Mucosa of descending colon (tissue), 3 donors: ENCODE measurements around the gene C7orf57. TPM values are rescaled to one million over a fixed set of nuclear protein-coding genes. Genes with fewer than 3 reads are reported as not detected.

Experiments
- ATAC-seq: fragments of 200-7000 bp; cut with Tn5 transposase; one replicate; pipeline ENCODE4 v1.9.1; 2020; ENCODE audit warnings: mild to moderate bottlenecking, moderate library complexity
- DNase-seq, 3 donors: peaks; one replicate each; pipeline ENCODE4 v3.0.0-alpha.2; 2020
- H3K36me3 ChIP-seq: fragments of 200-600 bp; one replicate; pipeline ENCODE4 v1.8.0; 2021; ENCODE audit warnings: low read depth, mild to moderate bottlenecking
- H3K4me1 ChIP-seq: fragments of 200-600 bp; one replicate; pipeline ENCODE4 v1.8.0; 2021; ENCODE audit warnings: low read depth, mild to moderate bottlenecking
- H3K4me3 ChIP-seq: fragments of 200-600 bp; one replicate; pipeline ENCODE4 v1.8.0; 2021; ENCODE audit warnings: mild to moderate bottlenecking
- H3K9me3 ChIP-seq: fragments of 200-600 bp; one replicate; pipeline ENCODE4 v1.8.0; 2021; ENCODE audit warnings: mild to moderate bottlenecking
- intact Hi-C, 2 donors: fragments of 100-400 bp; cut with DNase I in 1 of 2; cut with micrococcal nuclease in 1 of 2; formaldehyde crosslinking; loops; one replicate each; pipeline versions ENCODE4 v1.11.0 to v1.11.1; 2022; cut with DNase I, micrococcal nuclease
- total RNA-seq, 3 donors: library from RNA; stranded (reverse); fragmentation: NEBNext Ultra II Directional in 2 of 3; extraction: Animal tissue kit (Norgen Biotek cat#: 25700) in 2 of 3; gene quantifications; one replicate each; pipeline versions ENCODE4 v1.2.1 to v1.2.4, GENCODE V29; 2021 to 2023
- TF ChIP-seq, protein P1 (sequence below): fragments of 200-600 bp; IDR thresholded peaks from one replicate; pipeline ENCODE4 v1.8.0; 2022; ENCODE audit warnings: antibody characterized with exemption, mild to moderate bottlenecking
- donor health status: DM: no; HTN: no; CAD: no; lungs with moderate emphysema.
- donor health status: DM: no; HTN: no; CAD: no.
- donor health status: DM: no; HTN: yes; CAD: no.

The C7orf57 gene
- total RNA-seq, 3 donors from 2014 or later: not detected

DNA sequence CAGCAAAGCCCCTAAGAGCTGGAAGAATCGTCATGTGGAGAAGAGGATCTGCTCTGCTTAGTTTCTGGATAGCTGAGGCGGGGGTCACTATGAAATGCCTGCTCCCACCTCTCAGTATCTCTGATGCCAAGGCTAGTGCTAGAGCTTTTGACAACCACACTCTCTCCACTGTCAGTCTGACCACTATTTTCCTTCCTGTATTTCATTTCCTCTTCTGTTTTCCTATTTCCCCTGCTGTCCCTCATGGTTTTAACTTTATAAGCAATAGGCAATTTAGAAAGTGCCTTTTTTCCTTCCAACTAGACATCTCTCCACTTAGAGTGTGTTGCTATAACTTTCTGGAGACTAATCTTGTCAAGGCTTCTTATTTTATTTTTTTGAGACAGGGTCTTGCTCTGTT is 23.6 kb downstream of the C7orf57 start:
- DNase-seq (no peak), ATAC-seq (no peak)
- TF ChIP-seq, protein P1, sequence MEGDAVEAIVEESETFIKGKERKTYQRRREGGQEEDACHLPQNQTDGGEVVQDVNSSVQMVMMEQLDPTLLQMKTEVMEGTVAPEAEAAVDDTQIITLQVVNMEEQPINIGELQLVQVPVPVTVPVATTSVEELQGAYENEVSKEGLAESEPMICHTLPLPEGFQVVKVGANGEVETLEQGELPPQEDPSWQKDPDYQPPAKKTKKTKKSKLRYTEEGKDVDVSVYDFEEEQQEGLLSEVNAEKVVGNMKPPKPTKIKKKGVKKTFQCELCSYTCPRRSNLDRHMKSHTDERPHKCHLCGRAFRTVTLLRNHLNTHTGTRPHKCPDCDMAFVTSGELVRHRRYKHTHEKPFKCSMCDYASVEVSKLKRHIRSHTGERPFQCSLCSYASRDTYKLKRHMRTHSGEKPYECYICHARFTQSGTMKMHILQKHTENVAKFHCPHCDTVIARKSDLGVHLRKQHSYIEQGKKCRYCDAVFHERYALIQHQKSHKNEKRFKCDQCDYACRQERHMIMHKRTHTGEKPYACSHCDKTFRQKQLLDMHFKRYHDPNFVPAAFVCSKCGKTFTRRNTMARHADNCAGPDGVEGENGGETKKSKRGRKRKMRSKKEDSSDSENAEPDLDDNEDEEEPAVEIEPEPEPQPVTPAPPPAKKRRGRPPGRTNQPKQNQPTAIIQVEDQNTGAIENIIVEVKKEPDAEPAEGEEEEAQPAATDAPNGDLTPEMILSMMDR: no peak
- H3K9me3 ChIP-seq: no peaks in the 10 kb centered on the region
- no peaks in the 10 kb centered on the region for H3K36me3 ChIP-seq
- H3K4me1 ChIP-seq: no peaks in the 10 kb centered on the region
- no peak overlapping the region for H3K4me3 ChIP-seq
- intact Hi-C loops: no loop called here

- Histone ChIP-seq H3K36me3 (no peaks in the 10 kb centered on the region), H3K4me3 (no peak overlapping the region), H3K4me1 (no peaks in the 10 kb centered on the region), H3K9me3 (no peaks in the 10 kb centered on the region)
- ATAC-seq (no peak), DNase-seq (no peak)
- intact Hi-C loops: no loop called here
- TF ChIP-seq, protein P1: no peak
Measured at GRCh38 chr7:48059706-48060105, 24.4 kb downstream of the C7orf57 start.

DNA sequence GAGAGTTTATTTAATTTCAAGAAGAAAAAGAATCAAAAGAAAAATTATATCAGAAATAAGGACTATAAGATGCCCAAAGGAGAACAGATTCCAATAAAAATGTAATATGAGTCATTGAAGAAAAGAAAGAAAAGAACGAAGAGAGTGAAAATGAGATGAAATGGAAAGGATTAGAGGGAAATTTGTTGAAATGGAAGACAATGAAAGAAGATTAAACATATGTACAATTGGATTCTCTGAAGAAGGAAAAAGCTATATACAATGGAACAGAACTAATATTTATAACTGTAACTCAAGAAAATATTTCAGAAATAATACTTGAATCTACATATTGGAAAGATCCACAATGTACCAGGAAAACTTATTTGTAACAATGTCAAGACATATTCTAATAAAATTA is 28.6 kb downstream of the C7orf57 start:
- Histone ChIP-seq H3K9me3 (no peaks in the 10 kb centered on the region), H3K36me3 (no peaks in the 10 kb centered on the region), H3K4me3 (no peak overlapping the region), H3K4me1 (no peaks in the 10 kb centered on the region)
- TF ChIP-seq, protein P1: no peak
- no peak for DNase-seq
- no peak for ATAC-seq
- intact Hi-C loops: no loop called here

GRCh38 chr7:48067475-48067874 is 32.1 kb downstream of the C7orf57 start:
- H3K9me3 ChIP-seq: no peaks in the 10 kb centered on the region
- no peak overlapping the region for H3K4me3 ChIP-seq
- TF ChIP-seq, protein P1: no peak
- no peaks in the 10 kb centered on the region for H3K4me1 ChIP-seq
- intact Hi-C loops: no loop called here
- ATAC-seq (no peak), DNase-seq (no peak)
- H3K36me3 ChIP-seq: no peaks in the 10 kb centered on the region

GRCh38 chr7:48074204-48074654 is 38.9 kb downstream of the C7orf57 start:
- no peaks in the 10 kb centered on the region for H3K36me3 ChIP-seq
- no peaks in the 10 kb centered on the region for H3K9me3 ChIP-seq
- DNase-seq (no peak), ATAC-seq (no peak)
- intact Hi-C loops: no loop called here
- peaks cover 13% of the 10 kb centered on the region for H3K4me1 ChIP-seq
- H3K4me3 ChIP-seq: no peak overlapping the region
- TF ChIP-seq, protein P1: no peak

GRCh38 chr7:48077423-48077822 is 42.1 kb downstream of the C7orf57 start:
- ATAC-seq: no peak
- TF ChIP-seq, protein P1: no peak

More at GRCh38 chr7:48077423-48077822, 42.1 kb downstream of the C7orf57 start:
- H3K4me1 ChIP-seq: peaks cover 13% of the 10 kb centered on the region
- no peaks in the 10 kb centered on the region for H3K36me3 ChIP-seq
- H3K9me3 ChIP-seq: no peaks in the 10 kb centered on the region
- intact Hi-C loops: no loop called here
- no peak for DNase-seq
- H3K4me3 ChIP-seq: no peak overlapping the region
